GM19351 (cell line): Measurements from ENCODE around the gene SH3PXD2B.

ENCODE experiments used
- ATAC-seq: cut with Tn5 transposase; IDR thresholded peaks from one replicate; pipeline ENCODE4 v1.9.1; 2021; ENCODE audit warnings: mild to moderate bottlenecking, moderate library complexity; ENCODE audit not compliant: unreplicated experiment

The SH3PXD2B gene

DNA sequence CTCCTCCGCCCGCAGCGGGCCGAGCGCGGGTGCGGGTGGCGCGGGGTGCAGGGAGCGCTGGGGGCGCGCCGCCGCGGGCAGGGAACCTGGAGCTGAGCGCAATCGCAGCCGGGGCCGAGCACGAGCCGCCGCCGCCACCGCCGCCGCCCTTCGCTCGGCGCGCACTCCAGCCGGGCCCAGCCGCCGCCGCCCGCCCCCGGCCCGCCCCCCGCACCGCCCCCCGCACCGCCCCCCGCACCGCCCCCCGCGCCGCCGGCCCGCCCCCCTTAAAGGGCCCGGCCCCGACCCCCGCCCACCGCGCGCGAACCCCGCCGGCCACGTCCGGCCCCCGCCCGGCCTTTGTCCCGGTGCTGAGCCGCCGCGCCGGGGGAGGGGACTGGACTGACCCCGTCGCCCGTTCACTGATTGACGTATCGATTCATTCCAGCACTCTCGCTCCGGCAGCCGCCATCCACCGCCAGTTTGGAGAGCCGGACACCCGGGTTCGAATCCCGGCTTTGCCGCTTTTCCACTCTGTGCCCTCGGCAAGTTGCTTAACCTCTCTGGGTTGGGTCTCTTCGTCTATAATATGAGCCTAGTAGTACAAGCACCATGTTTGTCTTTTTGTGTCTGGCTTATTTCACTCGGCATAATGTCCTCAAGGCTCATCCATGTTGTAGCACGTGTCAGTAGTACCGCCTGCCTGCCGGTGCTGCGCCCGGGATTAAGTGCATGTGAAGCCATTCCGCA is at the start of gene SH3PXD2B:
TSS of gene SH3PXD2B (minus strand) at position 168 of the 729 bp plus-strand sequence. CDS start 173 bp downstream, outside the sequence.
- ATAC-seq: peak; percentile 59

- ATAC-seq: no peak
Observed at GRCh38 chr5:172502969-172503368, 48.6 kb upstream of the SH3PXD2B start.

DNA sequence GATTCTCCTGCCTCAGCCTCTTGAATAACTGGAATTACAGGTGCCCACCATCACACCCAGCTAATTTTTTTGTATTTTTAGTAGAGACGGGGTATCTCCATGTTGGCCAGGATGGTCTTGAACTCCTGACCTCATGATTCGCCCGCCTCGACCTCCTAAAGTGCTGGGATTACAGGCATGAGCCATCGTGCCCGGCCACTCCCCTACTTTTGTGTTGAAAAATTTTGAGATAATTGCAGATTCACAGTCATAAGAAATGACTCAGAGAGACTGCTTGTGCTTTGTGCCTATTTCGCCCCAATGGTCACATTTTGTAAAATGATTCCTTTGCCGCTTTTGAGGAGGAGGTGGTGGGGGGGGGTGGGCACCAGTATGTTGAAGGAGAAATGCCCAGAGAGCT is 48.1 kb upstream of the SH3PXD2B start:
- ATAC-seq: no peak

DNA sequence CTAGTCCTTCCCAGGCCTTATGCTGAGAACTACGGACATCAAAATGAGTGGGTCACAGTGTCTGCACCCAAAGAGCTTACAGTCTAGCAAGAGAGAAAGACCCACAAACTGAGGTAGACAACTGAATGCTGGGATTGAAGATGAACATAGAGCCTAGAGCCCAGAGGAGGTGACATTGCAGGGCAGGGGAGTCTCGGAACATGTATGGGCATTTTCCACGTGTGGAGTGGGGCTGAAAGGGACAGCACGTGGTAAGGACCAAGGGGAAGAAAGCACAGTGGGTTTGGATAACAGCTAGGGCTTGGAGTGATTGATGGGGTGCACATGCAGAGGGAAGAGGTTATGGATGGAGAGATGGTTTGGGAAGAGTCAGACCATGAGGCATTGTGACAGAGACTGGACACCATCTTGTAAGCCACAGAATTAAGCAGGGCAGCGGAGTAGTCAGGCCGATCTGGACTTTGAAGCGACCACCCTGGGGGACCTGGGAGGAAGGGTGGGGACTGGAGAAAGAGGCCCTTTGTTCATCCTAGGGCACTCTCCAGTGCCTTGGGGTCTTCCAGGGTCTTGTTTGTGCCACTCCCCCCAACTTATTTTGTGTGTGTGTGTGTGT is 47.5 kb upstream of the SH3PXD2B start:
- no peak for ATAC-seq

DNA sequence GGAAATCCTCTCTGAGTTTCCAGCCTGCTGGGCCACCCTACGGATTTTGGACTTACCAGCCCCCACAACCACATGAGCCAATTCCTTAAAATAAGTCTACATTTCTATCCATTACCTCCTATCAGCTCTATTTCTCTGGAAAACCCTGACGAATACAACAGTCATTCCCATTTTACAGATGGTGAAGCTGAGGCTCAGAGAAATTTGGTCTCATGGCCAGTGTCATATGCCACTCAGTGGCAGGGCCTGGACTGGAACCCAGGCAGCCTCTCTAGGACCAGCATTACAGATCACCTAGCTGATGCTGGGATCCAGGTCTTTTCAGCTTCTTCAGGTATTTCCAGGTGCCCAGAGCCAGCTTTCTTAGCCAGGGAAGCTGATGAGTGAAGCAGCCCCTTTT is 45.0 kb upstream of the SH3PXD2B start:
- no peak for ATAC-seq

DNA sequence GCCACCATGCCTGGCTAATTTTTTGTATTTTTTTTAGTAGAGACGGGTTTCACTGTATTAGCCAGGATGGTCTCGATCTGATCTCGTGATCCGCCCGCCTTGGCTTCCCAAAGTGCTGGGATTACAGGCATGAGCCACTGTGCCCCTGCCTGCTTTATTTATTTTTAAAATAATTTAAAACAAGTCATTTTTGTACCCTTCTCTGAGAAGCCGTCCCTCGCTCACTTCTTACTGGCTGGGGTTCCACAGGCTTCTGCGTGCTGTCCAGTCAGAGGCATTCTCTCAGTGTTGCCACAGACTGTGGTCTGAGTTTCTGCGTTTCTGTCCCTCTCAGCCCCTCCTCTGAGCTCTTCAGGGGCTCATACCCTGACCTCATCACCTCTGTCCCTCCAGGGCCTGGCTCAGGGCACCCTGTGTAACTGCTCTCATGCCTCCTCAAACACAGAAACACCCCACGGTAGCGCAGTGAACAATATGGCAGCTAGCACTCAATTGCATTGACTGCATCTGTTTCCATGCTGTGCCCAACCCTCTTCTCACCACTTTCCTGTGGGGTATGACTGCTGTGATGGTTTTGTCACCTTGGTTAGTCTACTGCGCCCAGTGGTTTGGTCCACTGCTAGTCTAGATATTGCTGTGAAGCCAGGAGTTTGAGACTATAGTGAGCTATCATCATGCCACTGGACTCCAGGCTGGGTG is 44.3 kb upstream of the SH3PXD2B start:
- no peak for ATAC-seq

- ATAC-seq: no peak
Observed at GRCh38 chr5:172497591-172498255, 43.4 kb upstream of the SH3PXD2B start.

GRCh38 chr5:172496671-172497371 is 42.5 kb upstream of the SH3PXD2B start:
- no peak for ATAC-seq

- ATAC-seq: no peak
Observed at GRCh38 chr5:172494630-172495505, 40.5 kb upstream of the SH3PXD2B start.

DNA sequence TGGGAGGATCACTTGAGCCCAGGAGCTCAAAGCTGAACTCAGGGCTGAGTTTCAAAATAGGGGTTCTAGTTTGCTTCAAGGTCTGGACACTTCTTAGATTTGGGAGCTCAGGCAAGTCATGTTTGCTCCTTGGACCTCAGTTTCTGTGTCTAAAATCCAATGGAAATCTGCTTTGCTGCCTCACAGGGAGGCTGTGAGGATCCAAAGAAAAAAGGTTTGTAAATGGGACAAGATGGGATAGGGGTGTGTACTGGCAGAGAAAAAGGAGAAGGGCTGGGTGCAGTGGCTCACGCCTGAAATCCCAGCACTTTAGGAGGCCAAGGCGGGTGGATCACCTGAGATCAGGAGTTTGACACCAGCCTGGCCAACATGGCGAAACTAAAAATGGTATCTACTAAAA is 39.6 kb upstream of the SH3PXD2B start:
- no peak for ATAC-seq

- no peak for ATAC-seq
Observed at GRCh38 chr5:172493461-172493860, 39.1 kb upstream of the SH3PXD2B start.

GRCh38 chr5:172493002-172493401 is 38.7 kb upstream of the SH3PXD2B start:
- ATAC-seq: no peak

GRCh38 chr5:172492097-172492840 is 37.9 kb upstream of the SH3PXD2B start:
- ATAC-seq: no peak

- ATAC-seq: no peak
Observed at GRCh38 chr5:172491481-172491880, 37.2 kb upstream of the SH3PXD2B start.

- no peak for ATAC-seq
Observed at GRCh38 chr5:172490514-172491461, 36.5 kb upstream of the SH3PXD2B start.

DNA sequence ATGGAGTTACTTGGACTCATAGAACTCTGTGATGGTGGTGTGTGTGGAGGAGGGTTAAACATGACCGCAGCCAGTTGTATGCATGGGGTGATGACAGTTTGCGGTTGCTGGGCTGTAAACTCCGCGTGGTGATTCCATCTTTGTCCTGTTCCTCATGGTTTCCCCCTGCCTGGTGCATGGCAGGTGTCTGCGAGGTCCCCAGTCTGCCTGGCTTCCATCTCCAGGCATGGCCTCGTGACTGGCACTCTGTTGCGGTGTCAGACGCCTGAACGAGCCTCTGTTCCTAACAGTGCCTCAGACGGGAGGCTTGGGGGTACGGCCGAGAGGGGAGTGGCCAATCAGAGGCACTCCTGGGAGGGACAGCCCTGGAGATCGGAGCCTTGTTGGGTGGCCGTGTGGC is 33.9 kb upstream of the SH3PXD2B start:
- ATAC-seq: no peak

DNA sequence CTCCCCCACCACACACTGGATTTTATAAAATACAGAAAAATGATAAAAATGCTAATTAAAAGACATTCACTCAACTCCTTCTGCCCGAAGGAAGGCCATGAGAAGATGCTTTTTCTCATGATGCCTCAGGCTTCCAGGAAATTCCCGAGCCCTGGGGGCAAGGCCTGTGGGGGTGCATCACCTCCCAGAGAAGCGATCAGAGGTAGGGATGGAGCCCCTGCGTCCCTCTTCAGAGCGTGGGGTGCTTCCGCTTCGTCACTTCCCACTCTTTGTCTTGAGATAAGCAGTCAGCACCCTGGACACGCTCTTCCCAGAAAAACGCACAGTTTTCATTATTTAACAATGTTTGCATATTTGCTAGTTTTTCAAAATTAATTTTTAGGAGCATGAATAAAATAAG is 33.3 kb upstream of the SH3PXD2B start:
- no peak for ATAC-seq

GRCh38 chr5:172486912-172487311 is 32.6 kb upstream of the SH3PXD2B start:
- ATAC-seq: no peak
